ENCODE results near the gene SHQ1.

SHQ1 gene

GRCh38 chr3:72702390-72702789 is 145.9 kb downstream of the SHQ1 start:
- Histone ChIP-seq H4K20me1 (no peaks in the 10 kb centered on the region), H3K27ac (no peak overlapping the region), H3K4me3 (no peak overlapping the region), H3K27me3 (no peaks in the 10 kb centered on the region), H3K36me3 (no peaks in the 10 kb centered on the region), H3K9ac (no peak overlapping the region), H3K9me3 (no peaks in the 10 kb centered on the region), H3K4me1 (no peaks in the 10 kb centered on the region), H3K4me2 (no peak overlapping the region)
- TF ChIP-seq Cebpa-rat (IDR thresholded peaks at IDR 0.05), result no peak

DNA sequence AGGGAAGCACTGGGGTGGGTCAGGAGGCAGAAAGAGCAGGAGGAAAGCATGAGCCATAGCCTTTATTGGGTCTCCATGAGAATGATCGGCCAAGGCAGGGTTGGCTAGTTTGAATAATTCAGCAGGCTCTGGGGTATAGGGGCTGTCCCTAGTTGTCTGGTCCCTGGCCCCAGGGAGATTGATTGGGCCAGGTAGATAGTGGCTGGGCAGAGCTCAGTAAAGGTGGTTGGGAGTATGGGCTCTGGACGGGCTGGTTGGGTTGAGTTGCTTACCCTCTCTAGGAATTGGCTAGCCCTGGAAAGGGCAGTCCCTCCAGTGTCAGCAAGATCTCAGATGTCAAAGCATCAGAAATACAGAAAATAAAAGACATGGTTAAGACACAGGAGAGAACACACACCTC is 148.1 kb downstream of the SHQ1 start:
- Histone ChIP-seq H3K4me1 (peaks cover 2% of the 10 kb centered on the region), H3K36me3 (no peaks in the 10 kb centered on the region), H3K4me3 (no peak overlapping the region), H3K27ac (no peak overlapping the region), H3K9ac (no peak overlapping the region), H3K27me3 (no peaks in the 10 kb centered on the region), H3K4me2 (no peak overlapping the region), H4K20me1 (no peaks in the 10 kb centered on the region), H3K9me3 (no peaks in the 10 kb centered on the region)
- no peak for TF ChIP-seq Cebpa-rat (IDR thresholded peaks at IDR 0.05)

GRCh38 chr3:72699631-72700030 is 148.6 kb downstream of the SHQ1 start:
- Histone ChIP-seq H3K4me3 (no peak overlapping the region), H3K27me3 (no peaks in the 10 kb centered on the region), H4K20me1 (no peaks in the 10 kb centered on the region), H3K9ac (no peak overlapping the region), H3K4me2 (no peak overlapping the region), H3K9me3 (no peaks in the 10 kb centered on the region), H3K36me3 (no peaks in the 10 kb centered on the region), H3K4me1 (peaks cover 7% of the 10 kb centered on the region), H3K27ac (no peak overlapping the region)
- no peak for TF ChIP-seq Cebpa-rat (IDR thresholded peaks at IDR 0.05)

Measured in BLaER1 (cell line).